ENCODE data around the gene SLC43A2.
"Not testable (repeated sequence)": the region's sequence is repeated elsewhere in the genome, so short reads cannot be mapped to it uniquely, and the experiment has no call there.

Gene SLC43A2

DNA sequence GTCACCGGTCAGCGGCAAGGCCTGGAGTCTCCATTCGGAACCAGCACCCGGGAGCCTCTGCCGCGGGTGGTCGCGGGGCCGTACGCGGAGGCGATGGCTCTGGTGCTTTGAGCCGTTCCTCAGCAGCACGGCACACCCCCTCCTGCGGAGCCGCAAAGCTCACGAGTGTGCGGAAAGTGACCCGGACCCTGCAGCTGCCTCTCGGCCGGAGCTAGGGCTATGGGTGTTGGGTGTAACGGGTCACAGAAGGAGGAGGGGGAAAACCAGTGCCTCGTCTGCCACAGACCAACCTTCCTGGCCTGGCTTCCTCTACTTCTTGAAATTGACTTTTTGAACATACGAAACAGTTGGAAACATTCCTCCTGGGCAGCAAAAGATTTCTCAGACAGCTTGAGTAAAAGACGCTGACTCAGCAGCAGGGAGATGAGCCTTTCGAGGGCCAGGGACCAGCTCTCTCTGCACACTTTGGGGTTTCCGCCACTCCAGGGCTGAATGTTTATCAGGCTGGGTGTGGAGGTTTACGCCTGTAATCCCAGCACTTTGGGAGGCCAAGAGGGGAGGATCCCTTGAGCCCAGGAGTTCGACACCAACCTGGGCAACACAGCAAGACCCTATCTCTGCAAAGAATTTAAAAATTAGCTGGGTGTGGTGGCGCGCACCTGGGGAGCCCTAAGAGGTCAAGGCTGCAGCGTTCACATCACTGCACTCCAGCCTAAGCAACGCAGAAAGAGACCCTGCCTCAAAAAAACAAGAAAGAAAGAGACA is 39.6 kb downstream of the SLC43A2 start:
- no peak for DNase-seq

DNA sequence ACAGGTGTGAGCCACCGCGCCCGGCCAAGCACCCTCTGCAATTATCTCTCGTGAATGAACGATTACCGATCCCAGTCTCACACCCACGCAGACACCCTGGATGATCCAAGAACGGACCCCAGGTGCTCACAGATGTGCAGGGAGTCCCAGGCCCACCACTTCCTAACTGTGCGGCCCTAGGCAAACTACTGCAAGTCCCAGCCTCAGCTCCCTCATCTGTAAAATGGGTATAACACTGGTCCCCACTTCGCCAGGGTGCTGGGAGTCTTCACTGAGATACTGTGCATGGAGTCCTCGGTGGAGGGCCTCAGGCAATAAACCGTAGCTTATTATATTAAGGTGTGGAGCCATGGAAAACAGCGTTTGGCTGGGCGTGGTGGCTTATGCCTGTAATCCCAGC is 44.5 kb downstream of the SLC43A2 start:
- DNase-seq = no peak

DNA sequence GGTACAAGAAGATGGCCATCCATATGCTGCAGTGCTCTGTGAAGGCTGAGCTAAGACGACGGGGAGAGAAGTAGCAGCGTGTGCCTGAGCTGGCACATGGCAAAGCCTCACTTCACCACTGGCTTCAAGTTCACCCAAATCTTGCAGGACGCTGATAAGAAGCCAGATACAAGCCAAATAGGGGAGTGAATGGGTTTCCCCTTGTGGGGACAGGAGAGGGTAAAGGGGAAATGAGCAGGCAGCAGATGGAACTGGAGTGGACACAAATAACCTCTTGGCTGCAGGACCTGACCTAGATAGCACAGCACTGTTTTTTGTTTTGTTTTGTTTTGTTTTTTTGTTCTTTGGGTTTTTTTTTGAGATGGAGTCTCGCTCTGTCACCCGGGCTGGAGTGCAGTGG is 45.1 kb downstream of the SLC43A2 start:
- no peak for DNase-seq

DNA sequence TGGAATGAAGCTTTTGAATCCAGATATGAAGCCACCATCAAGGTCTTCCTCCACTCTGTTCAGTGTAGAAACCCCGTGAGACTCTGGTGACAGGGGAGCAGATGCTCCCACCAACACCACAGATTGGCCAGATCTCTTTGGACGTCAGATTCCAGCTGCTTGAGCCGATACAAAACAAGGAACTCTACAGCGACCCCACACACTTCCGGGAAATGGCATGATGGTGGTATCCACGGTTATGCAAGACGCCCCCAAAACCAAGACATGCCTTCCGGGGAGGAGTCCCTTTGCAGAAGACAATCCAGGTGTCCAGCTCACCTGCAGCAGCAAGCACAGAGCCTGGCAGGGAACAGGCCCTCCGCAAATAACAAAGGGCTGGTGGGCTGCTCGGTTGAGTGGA is 46.3 kb downstream of the SLC43A2 start:
- DNase-seq = no peak

DNA sequence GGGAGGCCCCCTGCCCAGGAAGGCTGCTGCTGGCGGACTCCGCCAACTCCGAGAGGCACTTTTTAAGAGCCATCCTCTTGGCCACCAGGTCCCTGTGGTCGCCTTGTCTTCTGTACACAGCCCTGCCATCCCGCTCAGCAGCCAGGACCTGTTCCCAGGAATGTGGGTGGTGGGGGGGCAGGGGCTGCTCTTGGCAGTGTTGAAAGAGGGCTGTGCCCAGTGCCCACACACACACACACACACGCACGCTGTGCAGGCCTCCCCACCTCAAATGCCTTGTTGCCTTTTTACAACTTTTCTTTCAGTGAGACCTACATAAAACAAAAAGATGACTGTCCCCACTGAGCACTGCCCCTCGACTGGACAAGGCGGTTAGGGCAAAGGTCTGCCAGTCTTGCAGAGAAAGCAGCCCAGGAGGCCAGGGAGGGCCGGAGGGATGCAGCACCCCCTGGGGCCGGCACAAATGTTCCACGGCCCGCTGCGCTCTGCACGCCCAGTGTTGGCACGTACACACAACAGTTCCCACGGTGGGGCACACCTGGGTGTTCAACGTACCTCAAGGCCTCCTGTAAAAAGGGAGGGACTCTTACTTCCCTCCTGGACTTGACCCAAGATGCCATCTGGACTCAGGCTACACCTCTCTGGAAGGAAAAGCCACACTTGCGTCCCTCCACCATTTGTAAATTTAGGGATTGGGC is 47.5 kb downstream of the SLC43A2 start:
- DNase-seq = no peak

DNA sequence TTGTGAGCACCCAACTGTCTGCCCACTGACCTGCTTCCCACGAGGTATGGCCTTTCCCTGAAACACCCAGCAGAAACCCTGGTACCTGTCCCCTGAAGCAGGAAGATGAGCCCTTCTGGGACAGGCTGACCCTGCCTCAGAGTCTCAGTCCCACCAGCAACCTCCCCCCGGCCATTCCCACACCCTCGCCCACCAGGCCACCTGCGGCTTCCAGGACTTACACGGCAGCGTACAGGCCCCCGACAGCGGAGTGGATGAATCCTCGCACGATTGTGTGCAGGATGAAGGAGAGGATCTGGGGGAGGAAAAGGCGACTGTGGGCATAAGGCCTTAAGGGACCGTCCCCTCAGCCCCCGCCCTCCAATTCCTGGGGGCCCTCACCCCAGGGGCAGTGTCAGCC is 50.6 kb downstream of the SLC43A2 start:
- DNase-seq = no peak

DNA sequence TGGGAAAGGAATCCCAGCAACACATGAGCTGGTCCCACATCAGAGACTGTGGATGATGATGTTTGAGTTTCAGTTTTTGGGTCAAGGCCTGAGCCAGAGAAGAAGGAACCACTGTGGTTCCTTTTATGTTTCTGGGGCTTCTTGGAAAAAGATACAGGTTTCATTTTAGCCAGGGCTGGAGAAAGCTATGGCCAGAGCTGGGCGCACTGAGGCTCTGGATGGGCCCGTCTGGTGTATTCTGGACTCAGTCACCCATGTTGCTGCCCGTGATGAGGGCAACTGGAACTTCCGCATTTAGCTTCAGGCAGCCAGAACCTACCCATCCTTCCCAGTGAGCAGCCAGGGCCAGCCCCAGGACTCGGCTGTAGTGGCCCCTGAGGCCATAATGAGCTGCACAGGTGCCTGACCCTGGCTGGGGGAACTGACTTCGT is 51.0 kb downstream of the SLC43A2 start:
- no peak for DNase-seq

DNA sequence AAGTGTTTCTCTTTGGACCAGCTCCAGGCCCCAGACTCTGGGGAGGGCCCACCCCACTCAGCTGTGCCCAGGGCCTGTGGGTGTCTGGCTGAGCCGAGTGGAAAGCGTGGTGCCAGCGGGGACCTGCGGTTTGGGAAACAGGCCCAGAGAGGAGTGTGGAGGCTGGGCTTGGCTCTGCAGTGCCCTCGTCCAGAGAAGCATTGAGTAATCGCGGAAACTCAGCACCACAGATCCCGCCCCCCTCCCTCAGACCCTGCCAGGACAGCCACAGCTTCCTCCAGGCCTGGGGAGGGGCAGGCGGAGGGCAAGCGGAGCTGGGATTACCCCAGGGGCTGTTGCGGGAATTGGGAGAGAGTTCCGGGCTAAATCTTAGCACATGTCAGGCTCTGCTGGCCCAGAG is 51.5 kb downstream of the SLC43A2 start:
- DNase-seq = peak; percentile 80

DNA sequence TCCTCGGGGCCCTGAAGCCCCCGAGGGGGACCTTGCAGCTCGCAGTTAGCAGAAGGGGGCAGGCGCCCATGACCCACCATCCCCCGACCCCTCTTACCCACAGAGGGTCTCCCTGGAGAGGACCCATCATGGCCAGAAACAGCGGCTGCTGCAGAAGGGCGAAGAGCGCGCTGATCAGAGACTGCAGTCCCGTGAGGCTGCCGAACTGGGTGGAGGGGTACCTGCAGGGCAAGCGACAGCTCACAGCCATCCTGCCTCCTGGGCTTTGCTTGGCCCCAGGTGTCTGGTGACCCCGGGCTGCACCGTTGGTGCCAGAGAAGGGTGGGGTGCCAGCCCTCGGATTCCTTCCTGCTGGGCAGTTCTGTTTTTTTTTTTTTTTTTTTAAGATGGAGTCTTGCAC is 52.1 kb downstream of the SLC43A2 start:
- no peak for DNase-seq

DNA sequence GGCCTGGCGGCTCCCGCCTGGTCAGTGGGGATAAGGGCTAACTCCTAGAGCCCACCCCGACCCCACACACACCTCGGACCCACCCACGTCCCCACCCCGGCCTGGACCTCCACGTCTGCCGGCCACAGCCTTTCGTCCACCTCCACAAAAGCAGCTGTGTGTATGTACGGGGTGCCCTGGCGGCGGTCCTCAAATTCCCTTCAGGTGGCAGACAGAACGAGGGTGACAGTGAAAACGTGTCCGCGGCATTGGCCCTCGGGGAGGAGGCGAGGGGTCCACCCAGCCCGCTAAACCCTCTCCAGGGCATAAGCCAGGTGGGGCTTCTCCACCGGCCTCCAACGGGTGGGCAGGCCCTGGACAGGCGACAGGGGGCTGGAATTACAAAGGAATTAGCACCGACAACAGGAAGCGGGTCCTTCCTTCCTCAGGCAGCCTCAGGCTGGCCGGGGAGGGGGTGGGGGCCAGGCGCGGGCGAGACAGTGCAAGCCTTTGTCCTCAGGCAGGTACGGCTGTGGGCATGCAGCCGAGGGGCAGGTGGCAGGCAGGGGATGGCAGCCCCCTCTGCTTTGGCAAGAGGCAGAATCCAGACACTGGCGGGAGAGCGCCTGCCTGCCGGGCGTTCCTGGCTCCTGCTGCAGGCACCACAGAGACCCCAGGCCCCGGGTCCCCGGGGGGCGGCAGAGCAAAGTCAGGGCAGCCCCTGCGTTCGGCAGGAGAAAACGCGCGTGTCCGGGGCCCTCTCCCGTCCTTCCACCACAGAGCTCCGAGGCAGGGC is 53.8 kb downstream of the SLC43A2 start:
- DNase-seq = no peak

DNA sequence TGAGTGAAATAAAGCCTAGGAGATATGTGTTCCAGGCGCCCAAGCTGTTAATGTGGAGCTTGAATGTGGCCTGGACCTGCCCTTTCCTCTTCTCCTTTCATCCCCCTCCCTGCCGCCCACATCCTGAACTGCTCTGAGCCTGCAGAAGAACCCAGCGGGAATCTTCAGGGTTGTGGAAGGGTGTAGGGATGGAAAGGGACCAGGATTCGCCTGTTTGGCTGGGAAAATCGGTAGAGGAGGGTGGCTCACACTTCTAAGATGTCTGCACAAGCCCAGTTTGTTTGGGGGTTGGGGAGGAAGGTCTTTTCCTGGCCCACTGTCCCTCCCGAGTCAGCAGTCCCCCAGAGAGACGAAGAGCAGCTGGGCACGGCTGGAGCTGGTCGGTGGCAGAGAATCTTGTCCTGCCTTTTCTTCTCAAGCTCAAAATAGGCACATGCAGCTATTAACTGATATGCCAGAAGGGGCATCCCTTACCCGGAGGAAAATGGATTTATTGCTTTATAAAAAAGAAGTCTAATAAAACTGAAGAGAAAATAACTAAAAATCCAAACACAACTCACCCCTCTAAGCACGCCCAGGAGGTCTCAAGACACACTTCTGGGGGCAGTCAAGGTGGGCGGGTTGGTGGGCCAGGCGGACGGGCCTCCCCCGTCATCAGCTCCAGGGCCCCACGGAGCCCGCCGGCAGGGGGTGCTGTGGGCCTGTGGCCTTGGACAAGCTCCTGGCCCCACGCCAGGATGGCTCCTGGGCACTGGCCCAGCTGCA is 54.5 kb downstream of the SLC43A2 start:
- peak; percentile 40 for DNase-seq

DNA sequence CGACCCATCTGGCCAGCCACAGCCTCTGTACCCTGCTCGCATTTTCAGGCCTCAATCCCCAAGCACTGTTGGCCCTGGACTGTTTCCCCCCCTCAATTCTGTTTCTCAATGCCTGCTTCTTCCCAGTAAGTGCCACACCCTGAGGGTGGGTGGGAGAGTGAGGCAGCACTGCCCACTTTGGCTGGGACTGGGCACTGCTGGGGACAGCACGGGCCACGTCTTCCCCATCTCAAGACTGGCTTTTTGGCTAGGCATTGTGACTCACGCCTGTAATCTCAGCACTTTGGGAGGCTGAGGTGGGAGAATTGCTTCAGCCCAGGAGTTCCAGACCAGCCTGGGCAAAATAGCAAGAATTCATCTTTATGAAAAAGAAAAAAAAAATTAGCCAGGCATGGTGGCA is 56.0 kb downstream of the SLC43A2 start:
- DNase-seq = not testable (repeated sequence)

DNA sequence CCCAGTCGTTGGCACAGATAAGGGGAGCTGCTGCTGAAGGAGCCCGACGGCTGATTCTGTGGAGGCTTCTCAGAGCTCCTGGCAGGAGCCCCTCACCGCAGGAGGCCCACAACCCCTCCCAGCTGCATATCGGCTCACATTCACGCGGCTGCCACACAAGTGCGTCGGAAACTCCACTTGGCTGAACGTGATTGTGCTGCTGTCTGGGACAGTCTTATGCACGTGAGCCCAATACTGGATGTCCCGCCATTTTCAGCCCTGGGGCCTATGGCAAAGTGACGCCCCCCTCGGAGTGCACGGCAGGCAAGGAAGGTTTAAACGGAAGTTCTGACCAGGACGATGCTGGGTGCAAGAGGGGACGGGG is 57.3 kb downstream of the SLC43A2 start:
- DNase-seq = no peak

DNA sequence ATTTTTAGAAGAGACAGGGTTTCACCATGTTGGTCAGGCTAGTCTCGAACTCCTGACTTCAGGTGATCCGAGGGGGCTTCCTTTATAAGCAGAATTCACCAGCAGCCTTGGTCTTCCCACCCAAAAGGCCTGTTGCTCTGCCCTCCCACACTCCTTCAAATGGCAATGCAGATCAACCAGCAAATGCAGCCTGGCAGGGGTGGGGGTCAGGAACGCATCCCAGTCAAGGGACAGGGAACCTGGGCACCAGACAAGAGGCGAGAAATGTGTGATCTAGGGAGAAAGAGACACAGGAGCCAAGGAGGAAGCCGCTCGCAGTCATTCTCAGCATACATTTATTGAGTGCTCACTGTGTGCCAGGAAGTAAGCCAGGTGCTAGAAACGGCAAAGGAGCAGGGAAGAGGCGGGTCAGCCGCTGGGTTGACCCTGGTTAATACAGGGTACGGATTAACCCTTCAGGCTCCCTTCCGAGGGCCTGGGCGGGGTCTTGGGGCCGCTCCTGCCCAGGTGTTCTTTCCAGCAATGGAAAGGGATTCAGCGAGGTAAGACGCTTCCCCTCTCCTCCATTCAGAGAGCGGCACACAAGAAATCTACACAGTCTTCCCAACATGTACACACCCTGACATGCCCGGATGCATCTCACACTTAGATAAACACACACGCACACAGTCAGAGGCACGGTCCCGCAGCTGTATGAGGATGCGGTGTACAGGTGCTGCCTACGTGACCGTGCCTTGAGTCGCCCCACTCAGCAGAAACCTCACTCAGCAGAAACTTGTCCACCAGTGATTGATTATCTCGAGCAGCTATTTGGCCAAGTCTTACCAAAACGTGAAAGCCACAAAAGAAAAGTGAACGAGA is 59.5 kb downstream of the SLC43A2 start:
- no peak for DNase-seq

DNA sequence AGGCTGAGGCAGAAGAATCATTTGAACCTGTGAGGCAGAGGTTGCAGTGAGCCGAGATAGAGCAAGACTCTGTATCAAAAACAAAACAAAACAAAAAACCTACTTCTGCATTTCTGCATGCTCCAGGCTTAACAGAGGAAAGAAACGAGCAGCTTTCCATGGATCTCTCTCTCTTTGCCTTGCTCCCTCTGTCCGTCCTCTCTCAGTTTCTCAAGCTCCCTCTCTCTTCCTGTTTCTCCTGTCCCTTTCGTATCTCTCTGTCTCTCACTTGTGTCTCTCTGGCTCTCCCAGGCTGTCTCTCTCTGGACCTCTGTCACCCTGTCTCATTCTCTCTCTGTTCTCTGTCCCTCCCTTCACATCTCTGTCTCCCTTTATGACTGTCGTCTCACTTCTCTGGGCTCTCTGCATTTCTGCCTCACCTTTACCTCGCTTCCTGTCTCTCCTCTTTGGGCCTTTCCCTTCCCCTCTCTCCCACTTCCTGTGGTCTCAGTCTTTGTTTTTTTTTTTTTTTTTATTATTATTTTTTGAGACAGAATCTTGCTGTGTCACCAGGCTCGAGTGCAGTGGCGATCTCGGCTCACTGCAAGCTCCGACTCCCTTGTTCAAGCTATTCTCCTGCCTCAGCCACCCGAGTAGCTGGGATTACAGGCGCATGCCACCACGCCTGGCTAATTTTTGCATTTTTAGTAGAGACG is 62.0 kb downstream of the SLC43A2 start:
- DNase-seq = no peak

DNA sequence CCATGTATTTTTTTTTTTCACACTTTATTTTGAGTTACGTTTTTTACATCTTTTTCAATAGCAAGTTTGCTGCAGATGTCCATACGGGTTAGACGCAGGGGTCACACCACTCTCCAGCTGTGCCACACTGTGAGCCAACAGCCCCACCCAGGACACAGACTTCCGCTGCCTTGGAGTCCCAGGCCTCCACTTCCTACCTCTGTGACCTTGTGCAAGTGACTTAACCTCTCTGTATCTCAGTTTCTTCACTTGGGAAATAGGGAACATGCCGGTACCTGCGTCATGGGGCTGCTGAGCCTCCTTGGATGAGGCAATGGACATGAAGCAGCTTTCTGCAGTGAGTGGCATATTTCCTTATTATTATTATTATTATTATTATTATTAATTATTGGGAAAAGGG is 62.8 kb downstream of the SLC43A2 start:
- no peak for DNase-seq

DNA sequence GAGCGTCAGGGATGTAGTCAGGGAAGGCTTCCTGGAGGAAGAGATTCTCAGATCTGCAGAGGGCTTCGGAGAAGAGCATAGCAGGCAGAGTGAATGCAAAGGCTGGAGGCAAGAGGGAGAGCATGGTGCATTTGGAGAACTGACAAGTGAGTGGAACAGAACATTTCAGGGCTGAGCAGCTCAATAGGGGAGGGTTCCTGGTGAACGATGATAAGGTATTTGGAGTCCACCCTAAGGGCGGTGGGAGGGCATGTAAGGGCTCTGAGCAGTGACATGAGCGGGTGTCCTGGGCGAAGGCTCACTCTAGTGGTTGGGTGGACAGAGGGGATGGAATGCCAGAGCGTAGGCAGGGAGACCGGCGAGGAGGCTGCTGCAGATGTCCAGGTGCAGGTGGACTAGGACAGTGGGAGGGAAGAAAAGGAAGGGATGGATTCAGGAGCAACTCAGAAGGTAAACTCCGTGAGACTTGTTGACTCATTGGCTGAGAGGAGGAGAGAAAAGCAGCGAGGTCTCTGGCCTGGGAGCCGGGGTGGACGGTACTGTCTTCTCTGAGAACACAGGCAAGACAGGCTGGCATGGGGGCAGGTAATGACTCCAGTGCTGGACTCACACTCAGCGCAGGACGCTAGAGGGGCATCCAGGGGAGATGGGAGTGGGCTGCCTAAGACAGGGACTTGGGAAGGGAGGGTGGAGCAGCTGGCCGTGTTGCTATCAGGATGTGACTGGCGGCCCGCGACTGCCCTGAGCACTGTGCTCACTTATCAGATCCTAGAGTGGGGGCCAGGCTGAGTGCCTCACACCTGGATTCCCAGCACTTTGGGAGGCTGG is 64.6 kb downstream of the SLC43A2 start:
- no peak for DNase-seq

DNA sequence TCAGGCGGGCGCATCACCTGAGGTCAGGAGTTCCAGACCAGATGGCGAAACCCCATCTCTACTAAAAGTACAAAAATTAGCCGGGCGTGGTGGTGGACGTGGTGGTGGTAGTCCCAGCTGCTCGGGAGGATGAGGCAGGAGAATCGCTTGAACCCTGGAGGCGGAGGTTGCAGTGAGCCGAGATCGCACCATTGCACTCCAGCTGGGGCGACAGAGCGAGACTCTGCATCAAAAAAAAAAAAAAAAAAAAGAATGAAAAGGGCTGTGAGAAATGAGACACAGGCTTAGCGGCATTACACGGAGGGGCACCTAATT is 65.2 kb downstream of the SLC43A2 start:
- DNase-seq = not testable (repeated sequence)

DNA sequence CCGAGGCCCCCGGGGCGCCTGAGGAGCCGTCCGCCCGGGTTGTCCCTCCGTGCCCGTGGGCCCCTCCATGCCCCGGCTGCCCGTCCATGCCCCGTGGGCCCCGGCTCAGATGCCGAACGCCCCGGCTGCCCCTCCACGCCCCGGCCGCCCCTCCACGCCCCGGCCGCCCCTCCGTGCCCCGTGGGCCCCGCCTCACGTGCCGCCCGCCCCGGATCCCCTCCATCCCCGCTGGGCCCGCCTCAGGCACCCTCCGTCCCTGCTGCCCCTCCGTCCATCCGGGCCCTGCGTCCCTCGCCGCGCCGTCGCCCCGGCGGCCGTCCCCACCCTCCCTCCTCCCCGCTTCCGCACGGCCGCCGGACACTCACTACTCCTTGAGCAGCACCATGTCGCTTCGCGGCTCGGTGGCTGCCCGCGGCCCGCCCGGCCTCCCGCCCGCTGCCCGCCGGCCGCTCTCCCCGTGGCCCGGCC is 66.4 kb downstream of the SLC43A2 start:
- no peak for DNase-seq

DNA sequence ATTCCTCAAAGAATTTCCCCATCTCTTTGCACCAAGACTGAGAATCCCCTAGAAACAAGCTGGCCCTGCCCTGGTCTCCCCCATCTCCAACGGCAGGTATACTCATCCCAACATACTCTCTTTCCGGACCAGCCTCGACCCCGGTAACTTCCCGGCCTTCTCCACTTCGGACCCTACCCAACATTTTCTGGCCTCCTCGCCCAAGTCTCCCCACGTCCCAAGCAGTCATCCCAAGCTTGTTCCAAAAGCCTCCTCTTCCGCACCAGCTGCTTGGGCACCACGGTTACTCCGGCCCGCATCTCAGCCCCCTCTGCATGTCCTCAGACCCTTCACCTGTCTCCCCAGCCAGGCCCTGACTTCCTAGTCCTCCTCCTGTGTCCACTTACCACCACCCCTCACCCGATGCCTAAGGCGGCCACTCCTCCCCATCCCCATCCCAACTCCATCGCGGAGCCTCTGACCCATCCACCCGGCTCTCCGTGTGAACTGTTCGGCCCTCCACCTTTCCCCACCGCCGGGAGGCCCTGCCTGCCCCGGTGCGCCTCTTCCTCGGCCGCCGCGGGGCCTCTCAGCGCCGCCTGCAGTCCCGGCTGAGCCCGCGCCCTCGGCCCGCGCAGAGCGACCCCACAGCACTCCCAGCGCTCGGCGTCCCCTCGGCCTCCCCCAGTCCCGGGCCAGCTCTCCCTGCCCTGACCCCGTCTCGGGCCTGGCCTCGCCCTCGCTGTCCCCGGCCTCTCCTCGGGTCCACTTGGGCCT is 67.0 kb downstream of the SLC43A2 start:
- DNase-seq = no peak

All from GOT3 (cell line).